IMR-90 (cell line): ENCODE data around the gene CASTOR2. TPM values are rescaled to one million over a fixed set of nuclear protein-coding genes. Genes with fewer than 3 reads are reported as not detected.
"Not testable (repeated sequence)": the region's sequence is repeated elsewhere in the genome, so short reads cannot be mapped to it uniquely, and the experiment has no call there.

ENCODE experiments used
- ATAC-seq: fragments of 200-7000 bp; cut with Tn5 transposase; 2 replicates; pipeline ENCODE4 v1.9.1; 2020; ENCODE audit warnings: low read depth, mild to moderate bottlenecking, moderate library complexity
- BruUV-seq: library from RNA; stranded (reverse); fragments of 400-500 nt; replicated peaks from 2 replicates; lab custom pipeline; 2021; lab: Mats Ljungman, UMichigan
- CTCF ChIA-PET: fragments of 300-600 bp; formaldehyde crosslinking; extraction: SDS; loops from one replicate; lab custom pipeline; 2021; ENCODE audit warnings: antibody characterized with exemption; lab: Yijun Ruan, JAX
- POLR2A ChIA-PET: fragments of 300-600 bp; sonication (Branson Sonifier 250); formaldehyde crosslinking; loops from one replicate; lab custom pipeline; 2022; ENCODE audit warnings: antibody characterized with exemption; ENCODE audit not compliant: unreplicated experiment; lab: Charles Lee
- DNase-seq: peaks from one replicate; pipeline ENCODE4 v3.0.0; 2013
- H2AFZ ChIP-seq: replicated peaks from 2 replicates; pipeline ENCODE3; 2013; ENCODE audit warnings: low read length, mild to moderate bottlenecking; ENCODE audit not compliant: poor library complexity
- H2AK5ac ChIP-seq: 2 replicates; pipeline ENCODE4 v1.6.1; 2013; ENCODE audit warnings: low read depth, low read length, inconsistent platforms
- H2AK9ac ChIP-seq: replicated peaks from 2 replicates; pipeline ENCODE3; 2013; ENCODE audit warnings: mild to moderate bottlenecking, low read depth, low read length, moderate library complexity; ENCODE audit not compliant: poor library complexity
- H2BK120ac ChIP-seq: 2 replicates; pipeline ENCODE4 v1.6.1; 2013; ENCODE audit warnings: low read depth, low read length, inconsistent platforms
- H2BK15ac ChIP-seq: 3 replicates; pipeline ENCODE4 v1.6.1; 2013; ENCODE audit warnings: low read depth, low read length, inconsistent platforms
- H2BK20ac ChIP-seq: 2 replicates; pipeline ENCODE4 v1.6.1; 2013; ENCODE audit warnings: low read depth, mild to moderate bottlenecking, inconsistent platforms, low read length, moderate library complexity
- H2BK5ac ChIP-seq: 2 replicates; pipeline ENCODE4 v1.6.1; 2013; ENCODE audit warnings: mild to moderate bottlenecking, low read depth, low read length, inconsistent platforms; ENCODE audit not compliant: poor library complexity, severe bottlenecking
- H3K14ac ChIP-seq: replicated peaks from 2 replicates; pipeline ENCODE4 v1.6.1; 2013; ENCODE audit warnings: low read depth, low read length, inconsistent platforms
- H3K18ac ChIP-seq: 2 replicates; pipeline ENCODE4 v1.6.1; 2013; ENCODE audit warnings: low read depth, low read length, control low read depth
- H3K23ac ChIP-seq: 2 replicates; pipeline ENCODE4 v1.6.1; 2013; ENCODE audit warnings: low read depth, low read length, inconsistent platforms
- H3K27ac ChIP-seq: 2 replicates; pipeline ENCODE4 v1.5.1; 2013; ENCODE audit warnings: mild to moderate bottlenecking, control low read depth, low read length; ENCODE audit not compliant: insufficient read depth
- H3K27me3 ChIP-seq: 2 replicates; pipeline ENCODE4 v1.6.1; 2013; ENCODE audit warnings: low read length; ENCODE audit not compliant: control insufficient read depth, insufficient read depth
- H3K36me3 ChIP-seq: 2 replicates; pipeline ENCODE4 v1.6.1; 2013; ENCODE audit warnings: low read length, mixed read lengths; ENCODE audit not compliant: control insufficient read depth, insufficient read depth
- H3K4ac ChIP-seq: 2 replicates; pipeline ENCODE4 v1.6.1; 2013; ENCODE audit warnings: low read depth, low read length, inconsistent platforms
- H3K4me1 ChIP-seq: 2 replicates; pipeline ENCODE4 v1.6.1; 2013; ENCODE audit warnings: low read length, mixed read lengths; ENCODE audit not compliant: control insufficient read depth, insufficient read depth
- H3K4me2 ChIP-seq: 2 replicates; pipeline ENCODE4 v1.6.1; 2013; ENCODE audit warnings: low read depth, mild to moderate bottlenecking, control low read depth, low read length, moderate library complexity
- H3K4me3 ChIP-seq: 2 replicates; pipeline ENCODE4 v1.5.1; 2013; ENCODE audit warnings: low read depth, mild to moderate bottlenecking, control low read depth, low read length, moderate library complexity; ENCODE audit not compliant: insufficient read depth
- H3K56ac ChIP-seq: 2 replicates; pipeline ENCODE4 v1.6.1; 2013; ENCODE audit warnings: low read length, inconsistent platforms; ENCODE audit not compliant: insufficient read depth; ENCODE audit errors: extremely low read depth
- H3K79me1 ChIP-seq, 2 experiments: 2 replicates each; pipeline ENCODE4 v1.6.1; 2013; ENCODE audit warnings: low read length in 2 of 2, inconsistent platforms in 1 of 2, low read depth in 1 of 2
- H3K9ac ChIP-seq: 2 replicates; pipeline ENCODE4 v1.6.1; 2013; ENCODE audit warnings: low read depth, low read length, control low read depth
- H3K9me1 ChIP-seq: 2 replicates; pipeline ENCODE4 v1.6.1; 2013; ENCODE audit warnings: low read length, inconsistent platforms; ENCODE audit not compliant: insufficient read depth
- H3K9me3 ChIP-seq: 2 replicates; pipeline ENCODE4 v1.6.1; 2013; ENCODE audit warnings: low read length; ENCODE audit not compliant: control insufficient read depth, insufficient read depth
- H4K20me1 ChIP-seq: 2 replicates; pipeline ENCODE4 v1.6.1; 2013; ENCODE audit warnings: low read length, inconsistent platforms; ENCODE audit not compliant: insufficient read depth
- H4K5ac ChIP-seq: 2 replicates; pipeline ENCODE4 v1.6.1; 2013; ENCODE audit warnings: mild to moderate bottlenecking, low read depth, low read length, control low read depth
- H4K8ac ChIP-seq, 2 experiments: 2 replicates each; pipeline ENCODE4 v1.6.1; 2013; ENCODE audit warnings: low read depth in 2 of 2, low read length in 2 of 2, control low read depth in 1 of 2, inconsistent platforms in 1 of 2
- H4K91ac ChIP-seq: 2 replicates; pipeline ENCODE4 v1.6.1; 2013; ENCODE audit warnings: low read depth, low read length, inconsistent platforms; ENCODE audit not compliant: insufficient read depth
- WGBS, 2 experiments: methylation state at CpG; one replicate each; pipeline versions ENCODE4 v1.1.5 to v1.1.7; 2013; ENCODE audit warnings: missing lambda C conversion rate in 2 of 2; ENCODE audit not compliant: insufficient read length in 1 of 2; ENCODE audit errors: extremely low coverage in 2 of 2; 5-methylcytosine and 5-hydroxymethylcytosine counted together
- dilution Hi-C: fragments of 300-500 bp; cut with HindIII; formaldehyde crosslinking; loops from one replicate; pipeline ENCODE4 v1.14.3; 2018; ENCODE audit warnings: low sequenced_read_pairs; ENCODE audit not compliant: unreplicated experiment
- in situ Hi-C: fragments of 300-500 bp; cut with MboI; formaldehyde crosslinking; loops from 3 replicates; pipeline ENCODE4 v1.14.3; 2019; ENCODE audit warnings: low sequenced_read_pairs, inconsistent platforms, mixed read lengths
- intact Hi-C: fragments of 100-400 bp; cut with micrococcal nuclease; formaldehyde crosslinking; loops from 2 replicates; pipeline ENCODE4 v1.10.0; 2022
- polyA plus RNA-seq, 3 experiments: library from polyadenylated mRNA; depleted of rRNA; stranded (reverse); fragments of >200 nt; gene quantifications; 2 replicates each; pipeline ENCODE4 v1.2.3, GENCODE V29; 2012; ENCODE audit warnings: low replicate concordance in 1 of 3
- total RNA-seq: library from RNA; depleted of rRNA; stranded (reverse); fragments of >200 nt; gene quantifications from 2 replicates; pipeline ENCODE4 v1.2.3, GENCODE V29; 2012

Gene CASTOR2
- total and polyA plus RNA-seq, 2 of the 4 experiments (the other 2 are of a cell fraction): 5.2 to 8.0 TPM

GRCh38 chr7:74923644-74924043 lies 40.9 kb upstream of the CASTOR2 start:
- H3K56ac ChIP-seq, dilution Hi-C loops, H2BK15ac ChIP-seq, DNase-seq, H4K20me1 ChIP-seq, BruUV-seq, H2AK5ac ChIP-seq, H3K36me3 ChIP-seq, H3K4me3 ChIP-seq, intact Hi-C loops, H4K5ac ChIP-seq, H3K4me1 ChIP-seq, H2BK120ac ChIP-seq, H3K18ac ChIP-seq, CTCF ChIA-PET, H3K27me3 ChIP-seq, H2AFZ ChIP-seq, H3K23ac ChIP-seq, H3K14ac ChIP-seq, H3K4ac ChIP-seq, H3K9me1 ChIP-seq, H4K91ac ChIP-seq, H3K79me1 ChIP-seq, POLR2A ChIA-PET, H2BK5ac ChIP-seq, H3K9ac ChIP-seq, H4K8ac ChIP-seq, ATAC-seq, H2BK20ac ChIP-seq, H2AK9ac ChIP-seq, H3K27ac ChIP-seq, H3K9me3 ChIP-seq, H3K4me2 ChIP-seq: not testable (repeated sequence)
- no CpG with 5 or more reads among the region's 1 CpG for WGBS, 2 experiments
- in situ Hi-C loops: loop anchor here (25.0 kb wide), 1 partner anchor 89 kb away; no protein-coding TSS in a partner anchor

- CTCF ChIA-PET, H2AK5ac ChIP-seq, H2AK9ac ChIP-seq, DNase-seq, H4K20me1 ChIP-seq, H3K4ac ChIP-seq, H3K9me3 ChIP-seq, H3K23ac ChIP-seq, H4K5ac ChIP-seq, ATAC-seq, dilution Hi-C loops, H3K36me3 ChIP-seq, H3K4me1 ChIP-seq, H3K9ac ChIP-seq, H2BK120ac ChIP-seq, intact Hi-C loops, H4K91ac ChIP-seq, H2BK5ac ChIP-seq, BruUV-seq, H3K27ac ChIP-seq, H2AFZ ChIP-seq, H3K4me3 ChIP-seq, H3K14ac ChIP-seq, H2BK15ac ChIP-seq, H3K79me1 ChIP-seq, H3K56ac ChIP-seq, H4K8ac ChIP-seq, H3K9me1 ChIP-seq, H2BK20ac ChIP-seq, H3K18ac ChIP-seq, POLR2A ChIA-PET, H3K4me2 ChIP-seq, H3K27me3 ChIP-seq, in situ Hi-C loops: not testable (repeated sequence)
- no CpG with 5 or more reads among the region's 1 CpG for WGBS, 2 experiments
Measured at GRCh38 chr7:74926968-74927367, 37.5 kb upstream of the CASTOR2 start.
